ENCODE results near the gene MRPS23.

GRCh38 chr17:57811638-57812280, 38.1 kb downstream of the MRPS23 start:
- TF ChIP-seq POLR2A (IDR thresholded peaks at IDR 0.05) (no peak), CTCF (IDR thresholded peaks at IDR 0.05) (no peak)

Measured in right lobe of liver (tissue), 4 donors.